Effector CD4-positive, alpha-beta T cell (primary cell): ENCODE data around the gene ANKRD60.

Experiments used
- DNase-seq: peaks from one replicate; pipeline ENCODE4 v3.0.0-alpha.2; 2020

The ANKRD60 gene

DNA sequence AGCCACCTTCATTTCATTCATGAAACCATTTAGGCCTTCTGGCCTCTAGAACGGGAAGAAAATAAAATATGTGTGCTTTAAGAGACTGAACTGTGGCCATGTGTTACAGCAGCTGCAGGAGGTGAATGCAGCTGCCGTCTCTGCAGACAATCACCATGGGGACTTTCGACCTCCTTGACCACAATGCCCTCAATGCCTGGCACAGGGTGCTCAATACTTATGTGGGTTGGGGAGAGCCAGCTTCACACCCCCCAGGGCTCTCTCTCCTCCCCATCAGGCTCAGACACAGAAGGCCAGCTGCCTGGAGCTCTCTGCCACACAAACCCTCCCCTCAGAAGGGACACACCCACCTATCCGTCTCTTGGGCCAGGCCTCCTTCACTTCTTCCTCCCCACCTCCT, 43.5 kb downstream of the ANKRD60 start:
- no peak for DNase-seq

DNA sequence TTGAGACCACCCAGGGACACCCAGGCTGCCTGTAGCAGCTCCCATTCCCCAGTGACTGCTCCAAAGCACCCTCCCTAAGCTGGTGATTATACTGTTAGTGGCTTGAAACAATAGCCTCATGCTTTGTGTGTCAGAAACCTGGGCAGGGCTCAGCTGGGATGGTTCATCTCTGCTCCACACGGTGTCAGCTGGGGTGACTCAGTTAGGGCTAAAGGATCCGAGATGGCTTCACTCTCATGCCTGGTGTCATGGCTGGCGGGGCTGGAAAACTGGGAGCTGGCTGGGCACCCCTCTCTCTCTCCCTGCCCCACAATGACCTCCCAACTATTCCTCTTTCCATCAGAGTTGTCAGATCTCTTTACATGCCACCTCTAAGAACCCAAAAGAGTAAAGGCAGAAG, 44.4 kb downstream of the ANKRD60 start:
- DNase-seq, result no peak

DNA sequence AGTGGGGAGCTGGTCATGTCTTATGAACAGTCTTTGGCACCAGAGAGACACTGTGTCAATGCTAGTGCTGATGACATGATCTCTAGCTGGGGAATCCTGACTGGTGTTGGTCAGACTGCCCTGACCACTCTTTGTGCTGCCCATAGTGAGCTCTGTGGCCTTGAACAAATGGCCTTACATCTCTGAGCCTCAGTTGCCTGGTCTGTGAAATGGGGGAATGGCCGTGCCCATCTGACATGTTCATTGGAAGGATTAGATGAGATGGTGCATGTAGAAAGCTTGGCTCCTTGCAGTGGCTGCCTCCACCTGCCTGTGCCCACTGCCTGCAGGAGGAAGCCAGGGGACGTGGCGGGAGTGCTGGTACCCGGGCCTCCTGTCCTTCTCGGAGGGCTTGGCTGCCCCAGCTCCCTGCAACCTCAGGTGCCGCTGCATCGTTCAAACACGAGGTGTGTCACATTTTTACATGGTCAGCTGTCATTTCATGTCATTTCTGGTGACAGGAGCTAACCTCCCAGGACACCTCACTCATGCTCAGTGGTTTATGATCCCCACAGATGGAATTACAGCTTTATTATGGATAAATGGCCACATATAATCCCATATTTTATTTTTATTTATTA, 45.8 kb downstream of the ANKRD60 start:
- DNase-seq, result no peak

DNA sequence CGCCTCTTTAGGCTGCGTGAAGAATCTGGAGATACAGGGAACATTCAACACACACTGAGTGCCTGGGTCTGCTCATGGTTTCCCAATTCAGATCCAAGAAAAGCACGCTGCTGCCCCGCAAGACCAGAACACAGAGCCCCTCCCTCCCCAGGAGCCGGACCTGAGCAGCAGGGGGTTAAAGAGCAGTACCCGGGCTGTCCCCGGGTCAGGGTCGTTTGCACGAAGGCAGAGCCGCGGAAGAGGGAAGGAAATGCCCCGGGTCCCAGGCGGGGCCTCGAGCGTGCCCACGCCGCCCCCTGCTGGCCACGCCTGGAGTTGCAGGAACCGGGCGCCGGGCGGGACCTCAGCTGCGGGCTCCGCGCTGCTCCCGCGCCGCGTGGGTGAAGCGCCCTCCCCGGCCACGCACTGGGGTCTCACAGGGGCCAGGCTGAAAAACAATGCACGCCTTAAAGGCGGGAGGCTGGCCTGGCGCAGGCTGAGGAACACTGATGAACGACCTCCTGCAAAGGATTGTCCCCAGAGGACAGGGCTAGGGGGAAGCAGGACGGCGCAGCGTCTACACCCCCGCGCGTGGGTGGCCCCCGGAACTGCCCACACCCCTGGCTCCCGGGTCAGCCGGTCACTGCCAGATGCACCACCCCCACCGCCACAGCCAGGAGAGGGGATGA, 48.9 kb downstream of the ANKRD60 start:
- DNase-seq, result peak; percentile 47

DNA sequence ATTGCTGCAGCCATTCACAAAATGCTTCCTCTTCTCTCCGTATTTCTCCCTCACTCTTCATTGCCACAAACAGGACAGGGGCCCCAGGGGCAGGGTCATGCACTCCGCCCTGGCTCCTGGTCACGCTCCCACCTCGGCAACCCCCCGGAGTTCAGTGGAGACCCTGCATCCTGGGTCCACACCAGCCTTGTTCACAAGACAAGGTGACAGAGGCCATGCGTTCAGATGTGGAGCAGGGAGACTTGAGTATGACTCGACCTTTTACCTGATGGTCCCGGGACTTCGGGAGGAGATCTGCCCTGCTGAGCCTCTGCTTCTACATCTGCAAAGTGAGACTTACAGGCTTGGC, 49.4 kb downstream of the ANKRD60 start:
- DNase-seq, result no peak

DNA sequence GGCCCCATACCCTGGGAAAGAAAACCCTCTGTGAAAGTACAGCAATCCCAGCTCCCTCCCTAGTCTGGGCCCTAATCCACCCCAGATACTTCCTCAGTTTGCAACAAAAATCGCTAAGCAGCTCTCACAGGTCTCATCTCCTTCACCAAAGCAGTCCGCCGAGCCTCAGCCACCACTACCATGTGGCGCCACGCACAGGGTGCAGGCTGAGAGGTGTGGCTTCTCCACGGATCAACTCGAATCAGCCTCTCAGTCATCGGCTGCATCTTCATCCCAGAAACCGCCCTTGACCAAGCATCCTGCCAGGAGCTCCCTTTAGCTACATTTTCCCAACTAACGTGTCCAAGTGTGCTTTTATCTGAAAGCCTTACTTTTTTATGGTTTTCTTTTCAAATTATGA, 50.7 kb downstream of the ANKRD60 start:
- DNase-seq, result no peak

DNA sequence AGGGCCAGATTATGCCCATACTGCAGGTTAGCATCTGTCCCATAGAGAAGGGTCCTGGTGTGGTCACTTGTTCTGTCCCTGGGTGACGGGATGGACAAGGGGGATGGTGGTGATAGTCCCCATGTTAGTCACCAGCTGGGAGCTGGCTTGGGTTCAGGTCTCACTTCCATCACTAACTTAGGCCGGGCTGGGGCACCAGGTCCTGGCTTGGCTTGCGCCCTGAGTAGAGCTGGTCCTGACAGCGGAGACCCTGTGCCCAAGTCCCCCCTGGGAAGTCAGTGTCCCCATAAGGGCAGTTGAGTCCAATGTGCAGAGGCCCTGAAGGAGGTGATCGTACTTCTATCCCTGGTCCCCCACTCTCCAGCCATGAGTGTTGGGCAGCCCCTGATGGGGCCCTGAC, 52.6 kb downstream of the ANKRD60 start:
- no peak for DNase-seq

DNA sequence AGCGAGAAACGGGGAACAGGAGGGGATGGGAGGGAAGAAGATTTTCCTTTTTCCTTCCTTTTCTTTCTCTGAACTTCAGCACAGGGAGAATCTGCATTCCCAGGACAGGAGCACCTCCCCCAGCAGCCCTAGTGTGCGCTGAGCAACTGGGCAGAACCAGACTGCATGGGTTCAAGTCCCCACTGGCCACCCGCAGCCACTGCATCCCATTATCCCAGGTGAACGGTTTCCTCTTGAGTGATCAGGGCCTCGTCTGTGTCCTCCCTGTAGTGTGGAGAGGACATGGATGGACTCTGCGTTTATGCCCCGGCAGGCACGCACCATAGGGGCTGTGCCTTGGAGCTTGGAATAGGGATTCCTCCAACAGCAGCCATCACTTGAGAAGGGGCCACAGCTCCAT, 53.0 kb downstream of the ANKRD60 start:
- no peak for DNase-seq

DNA sequence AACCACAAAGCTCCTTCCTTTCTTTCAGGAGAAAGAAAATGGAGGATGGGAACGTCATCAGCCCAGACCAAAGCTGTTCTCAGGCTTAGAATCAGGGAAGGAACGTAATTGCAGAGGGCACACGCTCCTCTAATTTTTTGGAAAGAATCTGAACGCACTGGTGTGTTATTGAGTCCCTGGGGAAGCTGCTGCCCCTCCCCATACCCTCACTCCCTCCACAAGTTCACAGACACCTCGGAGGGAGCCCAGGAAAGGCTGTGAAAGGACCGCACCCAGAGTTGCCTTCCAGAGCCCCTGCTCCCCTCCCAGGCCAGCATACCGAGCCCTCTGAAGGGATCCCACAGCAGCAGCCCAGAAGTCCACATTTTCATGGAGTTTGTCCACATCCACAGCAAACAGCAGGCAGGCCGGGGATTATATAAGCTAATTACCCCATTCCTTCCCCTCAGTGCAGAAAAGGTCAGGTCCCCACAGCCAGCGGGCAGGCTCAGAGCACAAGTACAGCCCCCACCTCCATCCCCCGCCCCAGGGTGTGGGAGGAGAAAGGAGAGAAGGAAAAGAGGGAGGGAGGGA, 53.7 kb downstream of the ANKRD60 start:
- DNase-seq, result no peak

DNA sequence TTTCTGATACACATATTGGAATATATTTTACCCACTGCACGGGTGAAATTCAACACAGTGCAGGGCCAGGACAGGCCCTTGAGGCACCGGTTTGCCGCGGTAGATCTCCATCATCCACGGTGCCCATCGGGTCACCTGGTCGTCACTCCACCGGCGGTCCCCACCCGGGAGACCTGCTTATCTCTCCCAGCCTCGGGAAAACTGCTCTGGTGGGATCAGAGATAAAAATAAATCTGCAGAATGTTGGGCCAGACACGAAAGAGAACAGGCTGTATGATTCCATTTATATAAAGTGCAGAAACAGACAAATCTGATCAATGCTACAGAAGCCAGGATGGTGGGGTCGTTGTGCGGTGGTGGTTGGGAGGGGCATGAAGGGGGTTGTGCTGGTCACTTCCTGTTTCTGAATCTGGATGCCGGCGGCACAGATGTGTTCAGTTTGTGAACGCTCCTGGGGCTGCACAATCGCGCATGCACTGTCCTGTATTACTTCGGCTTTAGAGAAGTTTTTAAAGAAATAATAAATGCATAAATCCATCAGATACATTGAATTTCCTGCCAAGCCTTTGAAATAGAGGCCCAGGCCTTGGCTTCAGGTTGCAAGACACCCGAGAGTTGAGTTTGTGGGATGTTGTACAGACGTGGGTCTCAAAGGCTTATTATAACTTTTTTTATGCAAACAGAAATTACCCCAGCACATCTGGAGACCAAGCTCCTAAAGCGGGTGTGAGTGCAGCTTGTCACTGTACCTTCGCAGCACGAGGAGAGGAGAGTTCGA, 54.3 kb downstream of the ANKRD60 start:
- DNase-seq, result no peak

DNA sequence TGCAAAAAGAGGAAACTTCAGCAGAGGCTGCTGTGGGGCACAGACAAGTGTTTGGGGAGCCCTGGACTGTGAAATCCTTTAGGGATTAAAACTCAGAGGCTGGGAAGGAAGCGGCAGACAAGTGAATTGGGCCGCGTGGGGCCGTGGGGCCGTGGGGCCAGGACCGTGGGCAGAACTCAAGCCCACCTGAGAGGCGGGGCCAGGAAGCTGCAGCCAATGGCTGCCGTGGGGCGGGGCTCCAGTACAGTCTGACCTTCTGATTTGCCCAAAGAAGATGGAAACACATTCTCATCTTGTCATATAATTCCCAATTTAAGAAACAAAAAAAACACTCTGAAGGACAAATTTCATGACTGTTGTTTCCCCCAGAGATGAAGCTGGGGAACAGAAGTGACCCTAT, 55.4 kb downstream of the ANKRD60 start:
- no peak for DNase-seq

DNA sequence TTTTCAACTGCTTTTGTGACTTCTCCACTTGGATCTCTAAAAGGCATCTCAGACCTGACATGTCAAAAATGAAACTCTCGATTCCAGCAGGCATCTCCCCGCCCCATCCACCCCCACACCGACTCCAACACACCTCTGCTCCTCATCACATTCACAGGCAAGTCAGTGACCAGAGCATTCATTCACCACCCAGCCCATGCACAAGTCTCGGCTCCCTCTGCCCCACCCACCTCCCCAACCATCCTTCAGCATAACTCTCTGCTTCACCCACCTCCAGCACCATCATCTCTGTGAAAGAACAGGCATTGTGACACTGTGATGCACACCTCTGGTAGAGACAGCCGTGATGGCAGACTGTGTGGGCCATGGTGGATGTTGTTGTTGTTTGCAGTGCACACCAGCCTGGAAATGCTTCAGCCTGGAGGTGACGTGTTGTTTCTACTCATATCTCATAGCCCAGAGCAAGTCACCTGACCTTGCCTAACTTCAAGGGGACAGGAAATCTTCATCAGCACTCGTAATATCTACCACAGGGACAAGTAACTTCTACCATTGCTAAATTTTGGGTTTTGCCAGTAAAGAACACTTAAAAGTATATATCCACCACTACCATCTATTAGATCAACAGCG, 56.5 kb downstream of the ANKRD60 start:
- DNase-seq, result no peak

DNA sequence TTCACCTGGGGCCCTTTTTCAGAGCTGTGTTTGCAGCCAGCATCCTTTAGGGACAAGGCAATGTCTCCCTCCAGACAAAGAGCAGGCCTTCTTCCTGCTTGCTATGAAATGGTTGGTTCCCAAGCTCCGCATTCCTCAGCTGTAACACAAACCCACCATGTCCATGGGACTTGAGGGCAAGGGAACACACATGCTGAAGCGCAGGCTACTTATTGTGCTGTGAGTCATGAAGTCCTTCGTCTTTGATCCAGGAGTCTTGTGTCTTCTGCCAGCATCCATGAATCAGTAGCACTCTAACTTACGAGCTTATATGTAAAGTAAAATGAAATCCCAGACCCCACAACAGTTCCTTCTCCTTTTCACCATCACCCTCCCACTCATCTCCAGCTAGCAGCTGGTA, 59.0 kb downstream of the ANKRD60 start:
- no peak for DNase-seq

DNA sequence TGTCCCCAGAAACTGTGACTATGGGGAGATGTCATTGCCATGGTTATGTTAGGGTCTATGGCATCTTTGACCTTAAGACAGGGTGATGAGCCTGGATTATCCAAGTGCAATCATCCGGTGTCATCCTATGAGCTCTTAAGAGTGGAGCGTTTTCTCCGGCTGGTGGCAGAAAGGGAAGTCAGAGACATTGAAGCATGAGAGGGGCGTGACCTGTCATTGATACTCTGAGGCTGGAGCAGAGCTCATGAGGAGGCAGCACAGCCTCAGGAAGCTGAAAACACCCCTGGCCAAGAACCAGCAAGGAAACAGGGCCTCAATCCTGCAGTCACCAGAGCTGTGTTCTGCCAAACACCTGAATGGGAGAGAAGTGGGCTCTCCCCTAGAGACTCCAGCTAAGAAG, 59.6 kb downstream of the ANKRD60 start:
- DNase-seq, result no peak

DNA sequence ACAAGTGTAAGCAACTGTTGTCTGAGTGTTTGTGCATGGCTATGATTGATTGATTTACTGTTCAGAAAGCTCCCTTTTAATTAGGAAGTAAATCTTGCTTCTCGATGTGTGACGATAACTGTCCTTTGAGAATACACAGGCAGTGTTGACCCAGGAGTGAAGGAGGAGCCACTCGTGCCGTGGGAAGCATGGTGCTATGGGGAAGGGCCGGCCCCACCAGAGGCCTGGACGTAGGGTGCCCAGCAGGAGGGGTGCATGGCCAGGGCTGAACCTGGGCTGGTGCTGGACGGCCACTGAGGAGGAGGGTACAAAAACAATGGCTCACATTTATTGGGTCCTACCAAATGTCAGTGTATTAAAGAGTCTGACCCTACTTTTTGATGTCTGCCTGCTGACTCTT, 60.7 kb downstream of the ANKRD60 start:
- DNase-seq, result no peak
